NCI-H82 treated with DMSO at 0.1 percent for 48 hours (cell line): ENCODE data around the gene LSM3.

Source experiments
- DNase-seq: peaks from one replicate; lab custom pipeline; 2025; ENCODE audit not compliant: unreplicated experiment; lab: John Stamatoyannopoulos, UW

LSM3 gene

GRCh38 chr3:14156843-14157561 lies 21.6 kb upstream of the LSM3 start:
- no peak for DNase-seq

- no peak for DNase-seq
These were observed 20.7 kb upstream of the LSM3 start for GRCh38 chr3:14157951-14158350.

GRCh38 chr3:14158370-14158769 lies 20.2 kb upstream of the LSM3 start:
- DNase-seq = no peak

- DNase-seq = no peak
These were observed 19.2 kb upstream of the LSM3 start for GRCh38 chr3:14159426-14159825.

GRCh38 chr3:14161282-14161681 lies 17.3 kb upstream of the LSM3 start:
- no peak for DNase-seq

GRCh38 chr3:14162178-14162577 lies 16.4 kb upstream of the LSM3 start:
- no peak for DNase-seq

GRCh38 chr3:14166877-14167603 lies 11.6 kb upstream of the LSM3 start:
- no peak for DNase-seq

GRCh38 chr3:14169435-14169834 lies 9.2 kb upstream of the LSM3 start:
- no peak for DNase-seq

- DNase-seq = no peak
These were observed 8.7 kb upstream of the LSM3 start for GRCh38 chr3:14169871-14170270.

GRCh38 chr3:14170531-14171159 lies 8.0 kb upstream of the LSM3 start:
- no peak for DNase-seq

GRCh38 chr3:14172496-14172895 lies 6.1 kb upstream of the LSM3 start:
- no peak for DNase-seq

- DNase-seq = no peak
These were observed 4.1 kb upstream of the LSM3 start for GRCh38 chr3:14174483-14174882.

GRCh38 chr3:14175383-14176037 lies 3.1 kb upstream of the LSM3 start:
- no peak for DNase-seq

- DNase-seq = no peak
These were observed 904 bp upstream of the LSM3 start for GRCh38 chr3:14177580-14178246.

GRCh38 chr3:14179114-14179465 lies 473 bp downstream of the LSM3 start:
- no peak for DNase-seq

- DNase-seq = no peak
These were observed 1.2 kb downstream of the LSM3 start for GRCh38 chr3:14179795-14180194.

GRCh38 chr3:14181253-14181652 lies 2.6 kb downstream of the LSM3 start:
- DNase-seq = no peak

- no peak for DNase-seq
These were observed 4.5 kb downstream of the LSM3 start for GRCh38 chr3:14183015-14183577.

- no peak for DNase-seq
These were observed 8.3 kb downstream of the LSM3 start for GRCh38 chr3:14186854-14187458.

- DNase-seq = no peak
These were observed 9.6 kb downstream of the LSM3 start for GRCh38 chr3:14188041-14188754.
